ENCODE data around the gene DOCK2. TPM values are rescaled to one million over a fixed set of nuclear protein-coding genes. Genes with fewer than 3 reads are reported as not detected.

DOCK2 gene
- polyA plus RNA-seq, 1 of the 3 experiments (the other 2 are of a cell fraction): 3.8 TPM

- no peak overlapping the region for H3K4me3 ChIP-seq (ENCODE audit: low read depth in 2 of 2, low read length in 1 of 2)
- no peaks in the 10 kb centered on the region for H4K20me1 ChIP-seq (ENCODE audit: insufficient read depth)
- H3K4me2 ChIP-seq: no peak overlapping the region
- ChIA-PET POLR2A (no interaction called here), CTCF (interaction anchor here (1.1 kb wide), 1 partner anchor 9 kb away, joined by 4 read pairs; no protein-coding TSS in a partner anchor)
- H3K27ac ChIP-seq (ENCODE audit: low read depth in 2 of 2, low read length in 1 of 2): no peak overlapping the region
- no peak overlapping the region for H3K9ac ChIP-seq
- no peaks in the 10 kb centered on the region for H3K9me3 ChIP-seq
- no peaks in the 10 kb centered on the region for H3K9me2 ChIP-seq
- H3K27me3 ChIP-seq (ENCODE audit: insufficient read depth): no peaks in the 10 kb centered on the region
- H3K36me3 ChIP-seq (replicated peaks in 1 of 2; ENCODE audit: control insufficient read depth in 1 of 2, insufficient read depth in 2 of 2, low read length in 1 of 2): no peaks in the 10 kb centered on the region
- H3F3A ChIP-seq (replicated peaks; ENCODE audit: insufficient read depth): peaks cover 35% of the 10 kb centered on the region
- H3K4me1 ChIP-seq (ENCODE audit: control insufficient read depth in 1 of 2, insufficient read depth in 2 of 2, low read depth in 1 of 2, low read length in 1 of 2): peaks cover 9 to 68% of the 10 kb centered on the region in 2 experiments
- 83% methylated on average over 6 of the region's 6 CpGs for WGBS (ENCODE audit: low lambda C conversion rate)
- H2AFZ ChIP-seq (ENCODE audit: low read depth): no peak overlapping the region
- no peak for TF ChIP-seq YY1 (IDR thresholded peaks at IDR 0.05; ENCODE audit: low read depth)
- no peak for TF ChIP-seq USF2 (IDR thresholded peaks at IDR 0.05; ENCODE audit: borderline replicate concordance, low read depth, low read length)
- no peak for TF ChIP-seq FOXJ3 (CRISPR knock-in tag; IDR thresholded peaks at IDR 0.05)
- DNase-seq: no peak
- peaks cover 91% of the 10 kb centered on the region for H3K79me2 ChIP-seq (ENCODE audit: insufficient read depth)
These were observed 337.2 kb downstream of the DOCK2 start for GRCh38 chr5:169974121-169974770.

GRCh38 chr5:169978714-169979113, 341.6 kb downstream of the DOCK2 start:
- Histone ChIP-seq H3K9me3 (no peaks in the 10 kb centered on the region), H3K36me3 (replicated peaks in 1 of 2; ENCODE audit: control insufficient read depth in 1 of 2, insufficient read depth in 2 of 2, low read length in 1 of 2) (no peaks in the 10 kb centered on the region), H3K79me2 (ENCODE audit: insufficient read depth) (peaks cover 65% of the 10 kb centered on the region), H3K4me3 (ENCODE audit: low read depth in 2 of 2, low read length in 1 of 2) (peak overlapping the region; percentile 58 to 85; a peak in 3 of 4 replicates), H3K4me2 (peak overlapping the region; percentile 94), H3K27ac (ENCODE audit: low read depth in 2 of 2, low read length in 1 of 2) (peak overlapping the region in 1 of 2 experiments; percentile 92; a peak in 3 of 4 replicates), H2AFZ (ENCODE audit: low read depth) (0 out of 2 replicates have a peak overlapping the region, but pooled peaks have one; percentile 10), H3K9ac (peak overlapping the region; percentile 79), H3K9me2 (no peaks in the 10 kb centered on the region), H3F3A (replicated peaks; ENCODE audit: insufficient read depth) (peaks cover 15% of the 10 kb centered on the region), H3K4me1 (ENCODE audit: control insufficient read depth in 1 of 2, insufficient read depth in 2 of 2, low read depth in 1 of 2, low read length in 1 of 2) (peaks cover 2 to 39% of the 10 kb centered on the region in 2 experiments; a peak in 3 of 4 replicates), H4K20me1 (ENCODE audit: insufficient read depth) (no peaks in the 10 kb centered on the region), H3K27me3 (ENCODE audit: insufficient read depth) (no peaks in the 10 kb centered on the region)
- TF ChIP-seq FOXJ3 (CRISPR knock-in tag; IDR thresholded peaks at IDR 0.05) (no peak), GATA2 (CRISPR knock-in tag; IDR thresholded peaks at IDR 0.05) (no peak), GABPA (IDR thresholded peaks at IDR 0.05; ENCODE audit: low read depth) (no peak), TCF12 (IDR thresholded peaks at IDR 0.05) (no peak), CTCF (IDR thresholded peaks at IDR 0.05) (no peak)
- POLR2A ChIA-PET: no interaction called here
- no peak for DNase-seq
- CTCF ChIA-PET: no interaction called here
- 40% methylated on average over 7 of the region's 7 CpGs for WGBS (ENCODE audit: low lambda C conversion rate)

Measured in SK-N-SH (cell line).